Measurements from ENCODE around the gene SLC1A7.

SLC1A7 gene

GRCh38 chr1:53114581-53115400 is 27.6 kb downstream of the SLC1A7 start:
- no peak for DNase-seq

GRCh38 chr1:53114090-53114489 is 28.3 kb downstream of the SLC1A7 start:
- DNase-seq: no peak

GRCh38 chr1:53112861-53113260 is 29.6 kb downstream of the SLC1A7 start:
- DNase-seq: no peak

GRCh38 chr1:53112271-53112774 is 30.1 kb downstream of the SLC1A7 start:
- no peak for DNase-seq

GRCh38 chr1:53111693-53112092 is 30.7 kb downstream of the SLC1A7 start:
- DNase-seq: no peak

GRCh38 chr1:53111073-53111556 is 31.3 kb downstream of the SLC1A7 start:
- no peak for DNase-seq

GRCh38 chr1:53110370-53111072 is 31.9 kb downstream of the SLC1A7 start:
- peak; percentile 38 for DNase-seq

- DNase-seq: no peak
These were observed 33.5 kb downstream of the SLC1A7 start for GRCh38 chr1:53108646-53109580.

GRCh38 chr1:53107570-53108322 is 34.7 kb downstream of the SLC1A7 start:
- DNase-seq: peak; percentile 97

GRCh38 chr1:53107090-53107489 is 35.3 kb downstream of the SLC1A7 start:
- DNase-seq: no peak

GRCh38 chr1:53104289-53104913 is 38.0 kb downstream of the SLC1A7 start:
- no peak for DNase-seq

- no peak for DNase-seq
These were observed 47.9 kb downstream of the SLC1A7 start for GRCh38 chr1:53094533-53094919.

- no peak for DNase-seq
These were observed 48.5 kb downstream of the SLC1A7 start for GRCh38 chr1:53093778-53094532.

- no peak for DNase-seq
These were observed 49.0 kb downstream of the SLC1A7 start for GRCh38 chr1:53093451-53093754.

GRCh38 chr1:53092659-53093450 is 49.6 kb downstream of the SLC1A7 start:
- DNase-seq: no peak

- no peak for DNase-seq
These were observed 50.4 kb downstream of the SLC1A7 start for GRCh38 chr1:53091841-53092645.

- no peak for DNase-seq
These were observed 52.0 kb downstream of the SLC1A7 start for GRCh38 chr1:53090227-53091147.

Measured in NCI-H2029 treated with DMSO at 0.1 percent for 48 hours (cell line).